HepG2 (cell line): ENCODE measurements around the gene JPT1. TPM values are rescaled to one million over a fixed set of nuclear protein-coding genes. Genes with fewer than 3 reads are reported as not detected.

Experiments
- ARID2 ChIP-seq: sonication (generic); formaldehyde crosslinking; IDR thresholded peaks from 2 replicates; pipeline ENCODE4 v1.8.1; 2022; ENCODE audit warnings: mild to moderate bottlenecking, missing genetic modification reagents, borderline replicate concordance
- GATA4 ChIP-seq: sonication (generic); IDR thresholded peaks from 2 replicates; pipeline ENCODE4 v1.6.1; 2016; ENCODE audit warnings: antibody characterized with exemption, low read depth, borderline replicate concordance
- GFI1 ChIP-seq: sonication (generic); formaldehyde crosslinking; IDR thresholded peaks from 2 replicates; pipeline ENCODE4 v1.5.0; 2020; ENCODE audit warnings: missing genetic modification reagents, mild to moderate bottlenecking, borderline replicate concordance
- HDAC1 ChIP-seq: sonication (generic); formaldehyde crosslinking; IDR thresholded peaks from 2 replicates; pipeline ENCODE4 v1.5.1; 2020; ENCODE audit warnings: mild to moderate bottlenecking, missing genetic modification reagents
- HOXD1 ChIP-seq: sonication (generic); formaldehyde crosslinking; IDR thresholded peaks from 2 replicates; pipeline ENCODE4 v1.5.0; 2020; ENCODE audit warnings: missing genetic modification reagents
- MAFG ChIP-seq: sonication (generic); formaldehyde crosslinking; IDR thresholded peaks from 2 replicates; pipeline ENCODE4 v1.5.1; 2020; ENCODE audit warnings: mild to moderate bottlenecking, missing genetic modification reagents
- MBD4 ChIP-seq: IDR thresholded peaks from 2 replicates; pipeline ENCODE4 v1.6.1; 2012; ENCODE audit warnings: low read length, inconsistent platforms, borderline replicate concordance
- MIER2 ChIP-seq: IDR thresholded peaks from 2 replicates; pipeline ENCODE4 v1.6.1; 2016; ENCODE audit warnings: missing biosample characterization, missing genetic modification reagents
- NFE2L2 ChIP-seq: fragments of 150-350 bp; IDR thresholded peaks from 2 replicates; pipeline ENCODE4 v1.6.1; 2014; ENCODE audit warnings: low read length
- TBX2 ChIP-seq: sonication (generic); formaldehyde crosslinking; IDR thresholded peaks from 2 replicates; pipeline ENCODE4 v1.5.0; 2020; ENCODE audit warnings: missing genetic modification reagents, mild to moderate bottlenecking, borderline replicate concordance
- TCF12 ChIP-seq, 2 experiments: fragments of 450-650 bp in 1 of 2; sonication (generic) in 1 of 2; formaldehyde crosslinking in 1 of 2; IDR thresholded peaks; 2 replicates each; pipeline versions ENCODE4 v1.6.1 to v1.8.0; 2017 to 2022; ENCODE audit warnings: antibody characterized with exemption in 1 of 2, mild to moderate bottlenecking in 1 of 2, missing genetic modification reagents in 1 of 2, moderate library complexity in 1 of 2
- TCF7L2 ChIP-seq: IDR thresholded peaks from 2 replicates; pipeline ENCODE4 v1.6.1; 2011; ENCODE audit warnings: mild to moderate bottlenecking, low read depth, low read length, moderate library complexity
- TOPORS ChIP-seq: sonication (generic); formaldehyde crosslinking; IDR thresholded peaks from 2 replicates; pipeline ENCODE4 v1.8.0; 2023; ENCODE audit warnings: mild to moderate bottlenecking, missing genetic modification reagents
- ZBTB21 ChIP-seq: sonication (generic); formaldehyde crosslinking; IDR thresholded peaks from 2 replicates; pipeline ENCODE4 v1.4.0; 2020; ENCODE audit warnings: missing genetic modification reagents
- ZFP90 ChIP-seq: sonication (generic); formaldehyde crosslinking; IDR thresholded peaks from 2 replicates; pipeline ENCODE4 v1.8.0; 2022; ENCODE audit warnings: missing genetic modification reagents, mild to moderate bottlenecking, inconsistent platforms, borderline replicate concordance
- ZNF205 ChIP-seq: IDR thresholded peaks from 2 replicates; pipeline ENCODE4 v1.6.1; 2018; ENCODE audit warnings: missing biosample characterization, missing genetic modification reagents
- ZNF383 ChIP-seq: sonication (generic); formaldehyde crosslinking; IDR thresholded peaks from 2 replicates; pipeline ENCODE4 v1.4.0; 2020; ENCODE audit warnings: missing genetic modification reagents, mild to moderate bottlenecking, borderline replicate concordance
- ZNF678 ChIP-seq: sonication (generic); formaldehyde crosslinking; IDR thresholded peaks from 2 replicates; pipeline ENCODE4 v1.4.0; 2020; ENCODE audit warnings: mild to moderate bottlenecking, missing genetic modification reagents
- ZNF7 ChIP-seq: IDR thresholded peaks from 2 replicates; pipeline ENCODE4 v1.6.1; 2016; ENCODE audit warnings: missing biosample characterization, missing genetic modification reagents
- ZNF720 ChIP-seq: sonication (generic); formaldehyde crosslinking; IDR thresholded peaks from 2 replicates; pipeline ENCODE4 v1.4.0; 2020; ENCODE audit warnings: missing genetic modification reagents
- ZNF777 ChIP-seq: sonication (generic); formaldehyde crosslinking; IDR thresholded peaks from 2 replicates; pipeline ENCODE4 v1.4.0; 2020; ENCODE audit warnings: missing genetic modification reagents
- ZNF878 ChIP-seq: sonication (generic); formaldehyde crosslinking; IDR thresholded peaks from 2 replicates; pipeline ENCODE4 v1.8.1; 2023; ENCODE audit warnings: mild to moderate bottlenecking, missing genetic modification reagents, moderate library complexity
- ZZZ3 ChIP-seq: sonication (generic); formaldehyde crosslinking; IDR thresholded peaks from 2 replicates; pipeline ENCODE4 v1.4.0; 2020; ENCODE audit warnings: missing genetic modification reagents, mild to moderate bottlenecking, borderline replicate concordance
- polyA plus RNA-seq, 8 experiments: library from polyadenylated mRNA; depleted of rRNA in 3 of 8; stranded (reverse) in 7 of 8; unstranded in 1 of 8; fragments of >200 nt; fragmentation: Illumina TruSeq in 4 of 8; extraction: Trizol in 4 of 8; gene quantifications; 2 replicates each; pipeline versions ENCODE4 v1.2.1 to v1.2.3, GENCODE V29; 2011 to 2016; ENCODE audit warnings: low read depth in 4 of 8, missing spikeins in 1 of 8, mixed read lengths in 1 of 8; ENCODE audit not compliant: insufficient read depth in 1 of 8
- total RNA-seq, 5 experiments: library from RNA; depleted of rRNA; stranded (reverse); fragments of >200 nt; fragmentation: Illumina TruSeq; extraction: Trizol; gene quantifications; 2 replicates each; pipeline ENCODE4 v1.2.3, GENCODE V29; 2016; ENCODE audit warnings: low read depth in 1 of 5
- TF ChIP-seq, protein P1 (sequence below): sonication (generic); formaldehyde crosslinking; IDR thresholded peaks from 2 replicates; pipeline ENCODE4 v1.5.1; 2020; ENCODE audit warnings: missing genetic modification reagents, mild to moderate bottlenecking, borderline replicate concordance
- TF ChIP-seq, protein P2 (sequence below): sonication (generic); formaldehyde crosslinking; conservative IDR thresholded peaks from 2 replicates; pipeline ENCODE4 v1.8.1; 2023; ENCODE audit warnings: missing genetic modification reagents
- TF ChIP-seq, protein P3 (sequence below): sonication (generic); formaldehyde crosslinking; conservative IDR thresholded peaks from 2 replicates; pipeline ENCODE4 v1.4.0; 2020; ENCODE audit warnings: missing genetic modification reagents
- TF ChIP-seq, protein P4 (sequence below): IDR thresholded peaks from 2 replicates; pipeline ENCODE4 v1.6.1; 2012; ENCODE audit warnings: inconsistent platforms

Gene JPT1
- total and polyA plus RNA-seq, 2 of the 13 experiments (the other 11 are each of a cell fraction or from before 2014, with no cell fraction given), result 43.3 to 256 TPM

DNA sequence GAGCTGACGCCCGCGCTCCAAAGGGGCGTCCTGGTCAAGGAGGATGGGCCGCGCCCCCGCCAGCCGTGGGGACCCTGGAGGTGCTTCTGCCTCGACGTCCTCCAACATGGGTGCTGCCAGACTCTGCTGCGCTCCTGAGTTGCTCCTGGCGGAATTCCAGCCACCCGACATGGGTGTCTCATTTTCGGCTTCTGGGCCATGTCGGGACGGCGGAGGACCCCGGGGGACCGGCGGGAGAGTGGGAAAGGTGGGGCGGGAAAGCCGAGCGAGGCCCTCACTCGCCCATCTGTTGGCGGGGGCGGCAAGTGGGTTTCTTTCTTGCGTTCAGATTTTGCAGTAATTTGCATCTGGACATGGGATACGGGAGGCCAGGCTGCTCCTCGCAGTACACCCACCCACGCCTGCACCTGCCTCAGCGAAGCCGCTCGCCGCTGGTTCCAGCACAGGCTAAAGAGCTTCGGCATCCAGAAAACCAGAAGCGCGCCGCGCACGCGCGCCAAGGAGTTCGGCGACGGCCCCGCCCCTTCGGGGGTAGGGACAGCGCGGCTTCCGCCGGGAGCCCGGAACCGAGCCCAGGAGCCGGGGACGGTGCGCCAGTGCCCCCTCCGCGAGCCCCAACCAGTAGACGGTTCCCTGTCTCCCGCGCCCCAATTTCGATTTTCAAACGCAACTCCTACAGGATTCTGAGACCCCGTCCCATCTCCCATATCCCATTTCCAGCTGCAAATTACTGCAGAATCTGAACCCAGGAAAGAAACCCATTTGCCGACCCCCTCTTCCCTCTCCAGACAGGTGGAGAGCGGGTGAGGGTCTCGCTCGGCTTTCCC is 44.7 kb downstream of the JPT1 start, which contains the start of gene ARMC7 (continued):
- TF ChIP-seq ZNF383 (CRISPR knock-in tag) (no peak), ZFP90 (CRISPR knock-in tag) (peak; percentile 54; the same call in 1 of the 2 replicates), MAFG (CRISPR knock-in tag) (0 out of 2 replicates have a peak, but pooled peaks have one; percentile 22), HOXD1 (CRISPR knock-in tag) (no peak), ZNF878 (CRISPR knock-in tag) (no peak), ZZZ3 (CRISPR knock-in tag) (no peak), ZNF7 (CRISPR knock-in tag) (no peak), HDAC1 (peak; percentile 44; the same call in 1 of the 2 replicates), NFE2L2 (no peak), TBX2 (CRISPR knock-in tag) (peak; percentile 86; the same call in 1 of the 2 replicates), TOPORS (CRISPR knock-in tag) (no peak), TCF12 (IDR thresholded peaks at IDR 0.05) (no peak), TCF12 (CRISPR knock-in tag; IDR thresholded peaks at IDR 0.05) (0 out of 2 replicates have a peak, but pooled peaks have one; percentile 50), ZNF205 (CRISPR knock-in tag) (no peak), GATA4 (0 out of 2 replicates have a peak, but pooled peaks have one; percentile 26), MBD4 (no peak), TCF7L2 (no peak), ZNF777 (CRISPR knock-in tag) (peak; percentile 91), ZNF720 (CRISPR knock-in tag) (0 out of 2 replicates have a peak, but pooled peaks have one; percentile 34), ZBTB21 (CRISPR knock-in tag) (no peak), GFI1 (CRISPR knock-in tag) (no peak), ARID2 (no peak), MIER2 (CRISPR knock-in tag) (0 out of 2 replicates have a peak, but pooled peaks have one; percentile 27), ZNF678 (CRISPR knock-in tag) (peak; percentile 94; the same call in 1 of the 2 replicates)
- TF ChIP-seq, protein P1, sequence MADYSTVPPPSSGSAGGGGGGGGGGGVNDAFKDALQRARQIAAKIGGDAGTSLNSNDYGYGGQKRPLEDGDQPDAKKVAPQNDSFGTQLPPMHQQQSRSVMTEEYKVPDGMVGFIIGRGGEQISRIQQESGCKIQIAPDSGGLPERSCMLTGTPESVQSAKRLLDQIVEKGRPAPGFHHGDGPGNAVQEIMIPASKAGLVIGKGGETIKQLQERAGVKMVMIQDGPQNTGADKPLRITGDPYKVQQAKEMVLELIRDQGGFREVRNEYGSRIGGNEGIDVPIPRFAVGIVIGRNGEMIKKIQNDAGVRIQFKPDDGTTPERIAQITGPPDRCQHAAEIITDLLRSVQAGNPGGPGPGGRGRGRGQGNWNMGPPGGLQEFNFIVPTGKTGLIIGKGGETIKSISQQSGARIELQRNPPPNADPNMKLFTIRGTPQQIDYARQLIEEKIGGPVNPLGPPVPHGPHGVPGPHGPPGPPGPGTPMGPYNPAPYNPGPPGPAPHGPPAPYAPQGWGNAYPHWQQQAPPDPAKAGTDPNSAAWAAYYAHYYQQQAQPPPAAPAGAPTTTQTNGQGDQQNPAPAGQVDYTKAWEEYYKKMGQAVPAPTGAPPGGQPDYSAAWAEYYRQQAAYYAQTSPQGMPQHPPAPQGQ (CRISPR knock-in tag), result no peak
- TF ChIP-seq, protein P2, sequence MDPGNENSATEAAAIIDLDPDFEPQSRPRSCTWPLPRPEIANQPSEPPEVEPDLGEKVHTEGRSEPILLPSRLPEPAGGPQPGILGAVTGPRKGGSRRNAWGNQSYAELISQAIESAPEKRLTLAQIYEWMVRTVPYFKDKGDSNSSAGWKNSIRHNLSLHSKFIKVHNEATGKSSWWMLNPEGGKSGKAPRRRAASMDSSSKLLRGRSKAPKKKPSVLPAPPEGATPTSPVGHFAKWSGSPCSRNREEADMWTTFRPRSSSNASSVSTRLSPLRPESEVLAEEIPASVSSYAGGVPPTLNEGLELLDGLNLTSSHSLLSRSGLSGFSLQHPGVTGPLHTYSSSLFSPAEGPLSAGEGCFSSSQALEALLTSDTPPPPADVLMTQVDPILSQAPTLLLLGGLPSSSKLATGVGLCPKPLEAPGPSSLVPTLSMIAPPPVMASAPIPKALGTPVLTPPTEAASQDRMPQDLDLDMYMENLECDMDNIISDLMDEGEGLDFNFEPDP, result peak; percentile 93; the same call in 1 of the 2 replicates
- TF ChIP-seq, protein P3, sequence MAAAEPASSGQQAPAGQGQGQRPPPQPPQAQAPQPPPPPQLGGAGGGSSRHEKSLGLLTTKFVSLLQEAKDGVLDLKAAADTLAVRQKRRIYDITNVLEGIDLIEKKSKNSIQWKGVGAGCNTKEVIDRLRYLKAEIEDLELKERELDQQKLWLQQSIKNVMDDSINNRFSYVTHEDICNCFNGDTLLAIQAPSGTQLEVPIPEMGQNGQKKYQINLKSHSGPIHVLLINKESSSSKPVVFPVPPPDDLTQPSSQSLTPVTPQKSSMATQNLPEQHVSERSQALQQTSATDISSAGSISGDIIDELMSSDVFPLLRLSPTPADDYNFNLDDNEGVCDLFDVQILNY (CRISPR knock-in tag), result peak; percentile 50; the same call in 1 of the 2 replicates
- TF ChIP-seq, protein P4, sequence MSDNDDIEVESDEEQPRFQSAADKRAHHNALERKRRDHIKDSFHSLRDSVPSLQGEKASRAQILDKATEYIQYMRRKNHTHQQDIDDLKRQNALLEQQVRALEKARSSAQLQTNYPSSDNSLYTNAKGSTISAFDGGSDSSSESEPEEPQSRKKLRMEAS, result peak; percentile 77
